ENCODE measurements around the gene PRKD2. TPM values are rescaled to one million over a fixed set of nuclear protein-coding genes. Genes with fewer than 3 reads are reported as not detected.

PRKD2 gene
- total and polyA plus RNA-seq, 10 of the 15 experiments (the other 5 are each of a cell fraction or from before 2014, with no cell fraction given) = 2.3 to 98.8 (median 32.9) TPM

GRCh38 chr19:46719629-46720502 is 3.0 kb upstream of the PRKD2 start (continued):
- TF ChIP-seq CHD2 (IDR thresholded peaks at IDR 0.05; ENCODE audit: borderline replicate concordance, low read depth, low read length) = no peak
- TF ChIP-seq PAX5 (IDR thresholded peaks at IDR 0.05; ENCODE audit: borderline replicate concordance, low read depth, low read length) = no peak
- no peak for TF ChIP-seq POLR2A (IDR thresholded peaks at IDR 0.05; ENCODE audit: low read depth, low read length)
- TF ChIP-seq SREBF2 (IDR thresholded peaks at IDR 0.05; ENCODE audit: low read length) = no peak
- TF ChIP-seq ZNF384 (IDR thresholded peaks at IDR 0.05; ENCODE audit: borderline replicate concordance, low read depth, low read length) = no peak
- TF ChIP-seq, protein P1, sequence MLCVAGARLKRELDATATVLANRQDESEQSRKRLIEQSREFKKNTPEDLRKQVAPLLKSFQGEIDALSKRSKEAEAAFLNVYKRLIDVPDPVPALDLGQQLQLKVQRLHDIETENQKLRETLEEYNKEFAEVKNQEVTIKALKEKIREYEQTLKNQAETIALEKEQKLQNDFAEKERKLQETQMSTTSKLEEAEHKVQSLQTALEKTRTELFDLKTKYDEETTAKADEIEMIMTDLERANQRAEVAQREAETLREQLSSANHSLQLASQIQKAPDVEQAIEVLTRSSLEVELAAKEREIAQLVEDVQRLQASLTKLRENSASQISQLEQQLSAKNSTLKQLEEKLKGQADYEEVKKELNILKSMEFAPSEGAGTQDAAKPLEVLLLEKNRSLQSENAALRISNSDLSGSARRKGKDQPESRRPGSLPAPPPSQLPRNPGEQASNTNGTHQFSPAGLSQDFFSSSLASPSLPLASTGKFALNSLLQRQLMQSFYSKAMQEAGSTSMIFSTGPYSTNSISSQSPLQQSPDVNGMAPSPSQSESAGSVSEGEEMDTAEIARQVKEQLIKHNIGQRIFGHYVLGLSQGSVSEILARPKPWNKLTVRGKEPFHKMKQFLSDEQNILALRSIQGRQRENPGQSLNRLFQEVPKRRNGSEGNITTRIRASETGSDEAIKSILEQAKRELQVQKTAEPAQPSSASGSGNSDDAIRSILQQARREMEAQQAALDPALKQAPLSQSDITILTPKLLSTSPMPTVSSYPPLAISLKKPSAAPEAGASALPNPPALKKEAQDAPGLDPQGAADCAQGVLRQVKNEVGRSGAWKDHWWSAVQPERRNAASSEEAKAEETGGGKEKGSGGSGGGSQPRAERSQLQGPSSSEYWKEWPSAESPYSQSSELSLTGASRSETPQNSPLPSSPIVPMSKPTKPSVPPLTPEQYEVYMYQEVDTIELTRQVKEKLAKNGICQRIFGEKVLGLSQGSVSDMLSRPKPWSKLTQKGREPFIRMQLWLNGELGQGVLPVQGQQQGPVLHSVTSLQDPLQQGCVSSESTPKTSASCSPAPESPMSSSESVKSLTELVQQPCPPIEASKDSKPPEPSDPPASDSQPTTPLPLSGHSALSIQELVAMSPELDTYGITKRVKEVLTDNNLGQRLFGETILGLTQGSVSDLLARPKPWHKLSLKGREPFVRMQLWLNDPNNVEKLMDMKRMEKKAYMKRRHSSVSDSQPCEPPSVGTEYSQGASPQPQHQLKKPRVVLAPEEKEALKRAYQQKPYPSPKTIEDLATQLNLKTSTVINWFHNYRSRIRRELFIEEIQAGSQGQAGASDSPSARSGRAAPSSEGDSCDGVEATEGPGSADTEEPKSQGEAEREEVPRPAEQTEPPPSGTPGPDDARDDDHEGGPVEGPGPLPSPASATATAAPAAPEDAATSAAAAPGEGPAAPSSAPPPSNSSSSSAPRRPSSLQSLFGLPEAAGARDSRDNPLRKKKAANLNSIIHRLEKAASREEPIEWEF (IDR thresholded peaks at IDR 0.05; ENCODE audit: insufficient replicate concordance, low read depth, low read length) = no peak

Data from GM12878 (cell line).